ENCODE data around the gene TREH. TPM values are rescaled to one million over a fixed set of nuclear protein-coding genes. Genes with fewer than 3 reads are reported as not detected.
"Not testable (repeated sequence)": the region's sequence is repeated elsewhere in the genome, so short reads cannot be mapped to it uniquely, and the experiment has no call there.

Gene TREH
- polyA plus RNA-seq, 1 donor from 2014 or later: 0.12 TPM

DNA sequence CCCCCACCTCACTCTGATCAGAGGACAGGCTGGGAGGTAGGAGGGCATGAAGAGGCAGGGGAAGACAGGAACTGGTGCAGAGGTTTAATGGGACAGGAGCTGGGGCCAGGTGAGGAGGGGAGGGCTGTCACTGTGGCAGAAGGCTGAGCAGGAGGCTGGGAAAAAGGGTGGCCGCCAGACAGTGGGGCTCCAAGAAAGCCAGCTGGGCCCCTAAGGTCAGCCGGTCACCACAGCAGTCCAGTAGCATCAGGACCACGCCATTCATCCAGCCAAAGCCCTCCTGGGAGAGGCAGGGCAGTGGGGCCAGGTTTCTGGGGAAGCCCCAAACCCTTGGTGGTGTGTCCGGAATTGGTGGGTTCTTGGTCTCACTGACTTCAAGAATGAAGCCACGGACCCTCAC lies 8.5 kb upstream of the TREH start:
- H3K27ac ChIP-seq (ENCODE audit: low read length): no peak overlapping the region
- H3K4me2 ChIP-seq (ENCODE audit: low read length): no peak overlapping the region
- H3K9me3 ChIP-seq (ENCODE audit: low read length): no peaks in the 10 kb centered on the region
- TF ChIP-seq, protein P1, sequence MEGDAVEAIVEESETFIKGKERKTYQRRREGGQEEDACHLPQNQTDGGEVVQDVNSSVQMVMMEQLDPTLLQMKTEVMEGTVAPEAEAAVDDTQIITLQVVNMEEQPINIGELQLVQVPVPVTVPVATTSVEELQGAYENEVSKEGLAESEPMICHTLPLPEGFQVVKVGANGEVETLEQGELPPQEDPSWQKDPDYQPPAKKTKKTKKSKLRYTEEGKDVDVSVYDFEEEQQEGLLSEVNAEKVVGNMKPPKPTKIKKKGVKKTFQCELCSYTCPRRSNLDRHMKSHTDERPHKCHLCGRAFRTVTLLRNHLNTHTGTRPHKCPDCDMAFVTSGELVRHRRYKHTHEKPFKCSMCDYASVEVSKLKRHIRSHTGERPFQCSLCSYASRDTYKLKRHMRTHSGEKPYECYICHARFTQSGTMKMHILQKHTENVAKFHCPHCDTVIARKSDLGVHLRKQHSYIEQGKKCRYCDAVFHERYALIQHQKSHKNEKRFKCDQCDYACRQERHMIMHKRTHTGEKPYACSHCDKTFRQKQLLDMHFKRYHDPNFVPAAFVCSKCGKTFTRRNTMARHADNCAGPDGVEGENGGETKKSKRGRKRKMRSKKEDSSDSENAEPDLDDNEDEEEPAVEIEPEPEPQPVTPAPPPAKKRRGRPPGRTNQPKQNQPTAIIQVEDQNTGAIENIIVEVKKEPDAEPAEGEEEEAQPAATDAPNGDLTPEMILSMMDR (IDR thresholded peaks at IDR 0.05; ENCODE audit: poor library complexity, severe bottlenecking): no peak
- TF ChIP-seq RAD21 (conservative IDR thresholded peaks at IDR 0.05) (no peak), SMC3 (conservative IDR thresholded peaks at IDR 0.05; ENCODE audit: poor library complexity) (no peak), EZH2 (IDR thresholded peaks at IDR 0.05; ENCODE audit: borderline replicate concordance, insufficient read depth, low read length, poor library complexity, severe bottlenecking) (no peak), EP300 (conservative IDR thresholded peaks at IDR 0.05; ENCODE audit: poor library complexity, severe bottlenecking) (no peak), TAF1 (IDR thresholded peaks at IDR 0.05; ENCODE audit: low read depth) (no peak), POLR2AphosphoS5 (IDR thresholded peaks at IDR 0.05) (no peak), MXI1 (conservative IDR thresholded peaks at IDR 0.05; ENCODE audit: poor library complexity, severe bottlenecking) (no peak)
- TF ChIP-seq, protein P2, sequence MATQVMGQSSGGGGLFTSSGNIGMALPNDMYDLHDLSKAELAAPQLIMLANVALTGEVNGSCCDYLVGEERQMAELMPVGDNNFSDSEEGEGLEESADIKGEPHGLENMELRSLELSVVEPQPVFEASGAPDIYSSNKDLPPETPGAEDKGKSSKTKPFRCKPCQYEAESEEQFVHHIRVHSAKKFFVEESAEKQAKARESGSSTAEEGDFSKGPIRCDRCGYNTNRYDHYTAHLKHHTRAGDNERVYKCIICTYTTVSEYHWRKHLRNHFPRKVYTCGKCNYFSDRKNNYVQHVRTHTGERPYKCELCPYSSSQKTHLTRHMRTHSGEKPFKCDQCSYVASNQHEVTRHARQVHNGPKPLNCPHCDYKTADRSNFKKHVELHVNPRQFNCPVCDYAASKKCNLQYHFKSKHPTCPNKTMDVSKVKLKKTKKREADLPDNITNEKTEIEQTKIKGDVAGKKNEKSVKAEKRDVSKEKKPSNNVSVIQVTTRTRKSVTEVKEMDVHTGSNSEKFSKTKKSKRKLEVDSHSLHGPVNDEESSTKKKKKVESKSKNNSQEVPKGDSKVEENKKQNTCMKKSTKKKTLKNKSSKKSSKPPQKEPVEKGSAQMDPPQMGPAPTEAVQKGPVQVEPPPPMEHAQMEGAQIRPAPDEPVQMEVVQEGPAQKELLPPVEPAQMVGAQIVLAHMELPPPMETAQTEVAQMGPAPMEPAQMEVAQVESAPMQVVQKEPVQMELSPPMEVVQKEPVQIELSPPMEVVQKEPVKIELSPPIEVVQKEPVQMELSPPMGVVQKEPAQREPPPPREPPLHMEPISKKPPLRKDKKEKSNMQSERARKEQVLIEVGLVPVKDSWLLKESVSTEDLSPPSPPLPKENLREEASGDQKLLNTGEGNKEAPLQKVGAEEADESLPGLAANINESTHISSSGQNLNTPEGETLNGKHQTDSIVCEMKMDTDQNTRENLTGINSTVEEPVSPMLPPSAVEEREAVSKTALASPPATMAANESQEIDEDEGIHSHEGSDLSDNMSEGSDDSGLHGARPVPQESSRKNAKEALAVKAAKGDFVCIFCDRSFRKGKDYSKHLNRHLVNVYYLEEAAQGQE (IDR thresholded peaks at IDR 0.05; ENCODE audit: borderline replicate concordance): no peak
- H4K20me1 ChIP-seq (ENCODE audit: insufficient read depth): no peaks in the 10 kb centered on the region
- no peaks in the 10 kb centered on the region for H3K36me3 ChIP-seq (ENCODE audit: insufficient read depth, low read length)
- H3K9me2 ChIP-seq (ENCODE audit: insufficient read depth, low read length): no peaks in the 10 kb centered on the region
- no peaks in the 10 kb centered on the region for H3K27me3 ChIP-seq (ENCODE audit: insufficient read depth, low read depth, low read length)
- H2AFZ ChIP-seq (ENCODE audit: low read depth, low read length): no peak overlapping the region
- H3K4me3 ChIP-seq (ENCODE audit: low read length): no peak overlapping the region
- no peaks in the 10 kb centered on the region for H3F3A ChIP-seq (ENCODE audit: insufficient read depth, low read length, poor library complexity, severe bottlenecking)
- H3K79me2 ChIP-seq (replicated peaks; ENCODE audit: insufficient read depth, low read length): no peaks in the 10 kb centered on the region
- H3K9ac ChIP-seq (ENCODE audit: low read length): no peak overlapping the region

DNA sequence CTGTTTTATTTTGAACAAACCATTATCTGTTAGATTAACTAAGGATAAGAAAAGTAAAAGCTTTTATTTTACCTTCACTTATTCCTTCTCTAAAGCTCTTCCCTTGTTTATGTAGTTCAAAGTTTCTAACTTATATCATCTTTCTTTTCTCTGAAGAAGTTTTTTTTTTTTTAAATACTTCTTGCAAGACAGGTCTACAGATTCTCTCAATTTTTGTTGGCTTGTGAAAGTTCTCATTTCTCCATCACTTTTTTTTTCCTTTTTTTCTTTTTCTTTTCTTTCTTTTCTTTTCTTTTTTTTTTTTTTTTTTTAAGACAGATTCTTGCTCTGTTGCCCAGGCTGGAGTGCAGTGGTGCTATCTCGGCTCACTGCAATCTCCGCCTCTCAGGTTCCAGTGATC lies 4.7 kb upstream of the TREH start:
- no peaks in the 10 kb centered on the region for H4K20me1 ChIP-seq (ENCODE audit: insufficient read depth)
- H3F3A ChIP-seq (ENCODE audit: insufficient read depth, low read length, poor library complexity, severe bottlenecking): no peaks in the 10 kb centered on the region
- no peaks in the 10 kb centered on the region for H3K9me2 ChIP-seq (ENCODE audit: insufficient read depth, low read length)
- H3K79me2 ChIP-seq (replicated peaks; ENCODE audit: insufficient read depth, low read length): no peaks in the 10 kb centered on the region
- no peaks in the 10 kb centered on the region for H3K9me3 ChIP-seq (ENCODE audit: low read length)
- H3K36me3 ChIP-seq (ENCODE audit: insufficient read depth, low read length): no peaks in the 10 kb centered on the region
- no peak overlapping the region for H2AFZ ChIP-seq (ENCODE audit: low read depth, low read length)
- H3K27me3 ChIP-seq (ENCODE audit: insufficient read depth, low read depth, low read length): no peaks in the 10 kb centered on the region
- H3K27ac ChIP-seq (ENCODE audit: low read length): no peak overlapping the region
- H3K4me2 ChIP-seq (ENCODE audit: low read length): no peak overlapping the region
- TF ChIP-seq EZH2 (IDR thresholded peaks at IDR 0.05; ENCODE audit: borderline replicate concordance, insufficient read depth, low read length, poor library complexity, severe bottlenecking) (no peak), RAD21 (conservative IDR thresholded peaks at IDR 0.05) (no peak), POLR2AphosphoS5 (IDR thresholded peaks at IDR 0.05) (no peak), TAF1 (IDR thresholded peaks at IDR 0.05; ENCODE audit: low read depth) (no peak), EP300 (conservative IDR thresholded peaks at IDR 0.05; ENCODE audit: poor library complexity, severe bottlenecking) (no peak), MXI1 (conservative IDR thresholded peaks at IDR 0.05; ENCODE audit: poor library complexity, severe bottlenecking) (no peak), SMC3 (conservative IDR thresholded peaks at IDR 0.05; ENCODE audit: poor library complexity) (no peak)
- TF ChIP-seq, protein P1 (IDR thresholded peaks at IDR 0.05; ENCODE audit: poor library complexity, severe bottlenecking): no peak
- TF ChIP-seq, protein P2 (IDR thresholded peaks at IDR 0.05; ENCODE audit: borderline replicate concordance): no peak
- no peak overlapping the region for H3K9ac ChIP-seq (ENCODE audit: low read length)
- H3K4me3 ChIP-seq (ENCODE audit: low read length): no peak overlapping the region

DNA sequence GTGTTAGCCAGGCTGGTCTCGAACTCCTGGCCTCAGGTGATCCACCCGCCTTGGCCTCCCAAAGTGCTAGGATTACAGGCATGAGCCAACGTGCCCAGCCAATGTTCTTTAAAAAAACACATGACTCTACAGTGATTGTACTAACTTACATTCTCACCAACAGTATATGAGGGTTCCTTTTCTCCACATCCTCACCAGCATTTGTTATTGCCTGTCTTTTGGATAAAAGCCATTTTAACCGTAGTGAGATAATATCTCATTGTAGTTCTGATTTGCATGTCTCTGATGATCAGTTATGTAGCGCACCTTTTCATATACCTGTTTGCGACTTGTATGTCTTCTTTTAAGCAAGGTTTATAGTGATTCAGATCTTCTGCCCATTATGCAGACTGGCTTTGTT lies 3.5 kb upstream of the TREH start:
- not testable (repeated sequence) for H4K20me1 ChIP-seq (ENCODE audit: insufficient read depth); H3K9ac ChIP-seq (ENCODE audit: low read length); H3K36me3 ChIP-seq (ENCODE audit: insufficient read depth, low read length); H3K9me2 ChIP-seq (ENCODE audit: insufficient read depth, low read length); H3K4me3 ChIP-seq (ENCODE audit: low read length); H3K27ac ChIP-seq (ENCODE audit: low read length); H3K27me3 ChIP-seq (ENCODE audit: insufficient read depth, low read depth, low read length); H3K4me2 ChIP-seq (ENCODE audit: low read length); H2AFZ ChIP-seq (ENCODE audit: low read depth, low read length); H3K79me2 ChIP-seq (replicated peaks; ENCODE audit: insufficient read depth, low read length); H3F3A ChIP-seq (ENCODE audit: insufficient read depth, low read length, poor library complexity, severe bottlenecking); H3K9me3 ChIP-seq (ENCODE audit: low read length)
